WTC11 (cell line): Measurements from ENCODE around the gene URM1. TPM values are rescaled to one million over a fixed set of nuclear protein-coding genes. Genes with fewer than 3 reads are reported as not detected.

Experiments used
- ATAC-seq: fragments of 200-7000 bp; cut with Tn5 transposase; 2 replicates; pipeline ENCODE4 v1.10.0; 2021; ENCODE audit warnings: mild to moderate bottlenecking, moderate library complexity
- CTCF ChIA-PET: fragments of 300-600 bp; sonication (Branson Sonifier 250); formaldehyde crosslinking; loops from one replicate; lab custom pipeline; 2021; ENCODE audit warnings: antibody characterized with exemption; lab: Charles Lee
- POLR2A ChIA-PET: fragments of 350-600 bp; sonication (Branson Sonifier 250); formaldehyde crosslinking; loops from one replicate; lab custom pipeline; 2021; ENCODE audit warnings: antibody characterized with exemption; lab: Charles Lee
- DNase-seq: peaks from one replicate; pipeline ENCODE4 v3.0.0; 2021; ENCODE audit warnings: low spot score
- H3K27ac Mint-ChIP-seq: 2 replicates; pipeline ENCODE4 v1.8.0; 2021; ENCODE audit warnings: mixed read lengths
- H3K27me3 Mint-ChIP-seq: 2 replicates; pipeline ENCODE4 v1.8.0; 2021; ENCODE audit warnings: low read depth, mild to moderate bottlenecking, moderate library complexity, mixed read lengths
- H3K36me3 Mint-ChIP-seq: 2 replicates; pipeline ENCODE4 v1.8.0; 2021; ENCODE audit warnings: mixed read lengths
- H3K4me1 Mint-ChIP-seq: 2 replicates; pipeline ENCODE4 v1.8.0; 2022; ENCODE audit warnings: mixed read lengths
- H3K4me3 Mint-ChIP-seq: 2 replicates; pipeline ENCODE4 v1.8.0; 2021; ENCODE audit warnings: mild to moderate bottlenecking, moderate library complexity, mixed read lengths
- H3K9me3 Mint-ChIP-seq: 2 replicates; pipeline ENCODE4 v1.8.0; 2021; ENCODE audit warnings: mixed read lengths
- EMX1 ChIP-seq: fragments of 250-450 bp; sonication (Bioruptor Pico); IDR thresholded peaks from 2 replicates; pipeline ENCODE4 v1.8.0; 2021; ENCODE audit warnings: mild to moderate bottlenecking
- NR3C1 ChIP-seq: sonication (generic); formaldehyde crosslinking; conservative IDR thresholded peaks from 2 replicates; pipeline ENCODE4 v1.8.1; 2023; ENCODE audit warnings: low read depth, mild to moderate bottlenecking, missing genetic modification reagents
- SMAD3 ChIP-seq: sonication (generic); formaldehyde crosslinking; IDR thresholded peaks from 2 replicates; pipeline ENCODE4 v1.8.0; 2022; ENCODE audit warnings: missing genetic modification reagents, mild to moderate bottlenecking, borderline replicate concordance
- ZBTB21 ChIP-seq: sonication (generic); formaldehyde crosslinking; IDR thresholded peaks from 2 replicates; pipeline ENCODE4 v1.8.1; 2023; ENCODE audit warnings: mild to moderate bottlenecking, missing genetic modification reagents, borderline replicate concordance
- ZNF121 ChIP-seq: sonication (generic); formaldehyde crosslinking; IDR thresholded peaks from 2 replicates; pipeline ENCODE4 v1.8.0; 2023; ENCODE audit warnings: missing genetic modification reagents
- ZNF232 ChIP-seq: sonication (generic); formaldehyde crosslinking; IDR thresholded peaks from 2 replicates; pipeline ENCODE4 v1.8.0; 2022; ENCODE audit warnings: mild to moderate bottlenecking, missing genetic modification reagents
- ZNF671 ChIP-seq: fragments of 250-450 bp; sonication (Bioruptor Pico); IDR thresholded peaks from 2 replicates; pipeline ENCODE4 v1.8.0; 2021; ENCODE audit warnings: mild to moderate bottlenecking
- total RNA-seq: library from RNA; stranded (reverse); gene quantifications from 3 replicates; pipeline ENCODE4 v1.2.3, GENCODE V29; 2021
- TF ChIP-seq, protein P1 (sequence below): sonication (generic); formaldehyde crosslinking; IDR thresholded peaks from 2 replicates; pipeline ENCODE4 v1.8.0; 2022; ENCODE audit warnings: mild to moderate bottlenecking, missing genetic modification reagents
- TF ChIP-seq, protein P2 (sequence below): fragments of 250-450 bp; sonication (Bioruptor Pico); IDR thresholded peaks from 2 replicates; pipeline ENCODE4 v1.9.0; 2021; ENCODE audit warnings: moderate library complexity, mild to moderate bottlenecking, inconsistent platforms, borderline replicate concordance
- TF ChIP-seq, protein P3 (sequence below): sonication (generic); formaldehyde crosslinking; IDR thresholded peaks from 2 replicates; pipeline ENCODE4 v1.8.0; 2022; ENCODE audit warnings: mild to moderate bottlenecking, missing genetic modification reagents
- TF ChIP-seq, protein P4 (sequence below): fragments of 250-450 bp; sonication (Bioruptor Pico); IDR thresholded peaks from 2 replicates; pipeline ENCODE4 v2.1.2; 2022; ENCODE audit warnings: mild to moderate bottlenecking, moderate library complexity
- TF ChIP-seq, protein P5 (sequence below): sonication (generic); formaldehyde crosslinking; IDR thresholded peaks from 2 replicates; pipeline ENCODE4 v1.8.1; 2022; ENCODE audit warnings: missing genetic modification reagents, borderline replicate concordance
- TF ChIP-seq, protein P6 (sequence below): sonication (generic); formaldehyde crosslinking; IDR thresholded peaks from 2 replicates; pipeline ENCODE4 v1.8.0; 2023; ENCODE audit warnings: mild to moderate bottlenecking, missing genetic modification reagents
- TF ChIP-seq, protein P7 (sequence below): fragments of 200-600 bp; IDR thresholded peaks from 2 replicates; pipeline ENCODE4 v1.8.0; 2022; ENCODE audit warnings: antibody characterized with exemption
- TF ChIP-seq, protein P8 (sequence below): sonication (generic); formaldehyde crosslinking; IDR thresholded peaks from 2 replicates; pipeline ENCODE4 v1.8.1; 2023; ENCODE audit warnings: mild to moderate bottlenecking, missing genetic modification reagents, borderline replicate concordance
- TF ChIP-seq, protein P9 (sequence below): sonication (generic); formaldehyde crosslinking; IDR thresholded peaks from 2 replicates; pipeline ENCODE4 v1.8.0; 2023; ENCODE audit warnings: missing genetic modification reagents, mild to moderate bottlenecking, borderline replicate concordance

The URM1 gene
- total RNA-seq, 1 experiment from 2014 or later: 67.9 TPM

DNA sequence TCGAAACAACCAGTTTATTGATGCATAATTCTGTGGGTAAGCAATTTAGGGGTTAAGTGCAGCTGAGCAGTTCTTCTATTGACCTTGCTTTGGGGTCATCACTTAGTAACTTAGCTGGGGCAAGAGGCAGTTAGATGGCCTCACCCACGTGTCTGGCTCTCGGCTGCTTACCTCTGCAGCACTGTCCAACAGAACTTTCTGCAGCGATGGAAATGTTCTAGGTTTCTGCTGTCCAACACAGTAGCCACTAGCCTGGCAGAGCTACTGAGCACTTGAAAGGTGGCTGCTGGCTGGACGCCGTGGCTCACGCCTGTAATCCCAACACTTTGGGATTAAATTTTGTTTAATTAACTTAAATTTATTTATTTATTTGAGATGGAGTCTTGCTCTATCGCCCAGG, 13.1 kb upstream of the URM1 start:
- Mint-ChIP-seq H3K4me1 (peaks cover 15% of the 10 kb centered on the region), H3K36me3 (peaks cover 5% of the 10 kb centered on the region; the same call in 1 of the 2 replicates), H3K9me3 (no peaks in the 10 kb centered on the region), H3K27ac (no peak overlapping the region), H3K27me3 (peaks cover 20% of the 10 kb centered on the region), H3K4me3 (no peak overlapping the region)
- DNase-seq (no peak), ATAC-seq (no peak)
- ChIA-PET POLR2A (no interaction called here), CTCF (interaction anchor here (1.8 kb wide), 1 partner anchor 17 kb away, joined by 9 read pairs; no protein-coding TSS in a partner anchor)
- TF ChIP-seq ZNF671 (CRISPR knock-in tag) (no peak), ZBTB21 (CRISPR knock-in tag) (no peak), EMX1 (CRISPR knock-in tag) (no peak), SMAD3 (no peak), ZNF232 (CRISPR knock-in tag) (no peak), NR3C1 (CRISPR knock-in tag) (no peak), ZNF121 (no peak)
- TF ChIP-seq, protein P1, sequence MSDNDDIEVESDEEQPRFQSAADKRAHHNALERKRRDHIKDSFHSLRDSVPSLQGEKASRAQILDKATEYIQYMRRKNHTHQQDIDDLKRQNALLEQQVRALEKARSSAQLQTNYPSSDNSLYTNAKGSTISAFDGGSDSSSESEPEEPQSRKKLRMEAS: no peak
- TF ChIP-seq, protein P2, sequence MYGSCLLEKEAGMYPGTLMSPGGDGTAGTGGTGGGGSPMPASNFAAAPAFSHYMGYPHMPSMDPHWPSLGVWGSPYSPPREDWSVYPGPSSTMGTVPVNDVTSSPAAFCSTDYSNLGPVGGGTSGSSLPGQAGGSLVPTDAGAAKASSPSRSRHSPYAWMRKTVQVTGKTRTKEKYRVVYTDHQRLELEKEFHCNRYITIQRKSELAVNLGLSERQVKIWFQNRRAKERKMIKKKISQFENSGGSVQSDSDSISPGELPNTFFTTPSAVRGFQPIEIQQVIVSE: no peak
- TF ChIP-seq, protein P3, sequence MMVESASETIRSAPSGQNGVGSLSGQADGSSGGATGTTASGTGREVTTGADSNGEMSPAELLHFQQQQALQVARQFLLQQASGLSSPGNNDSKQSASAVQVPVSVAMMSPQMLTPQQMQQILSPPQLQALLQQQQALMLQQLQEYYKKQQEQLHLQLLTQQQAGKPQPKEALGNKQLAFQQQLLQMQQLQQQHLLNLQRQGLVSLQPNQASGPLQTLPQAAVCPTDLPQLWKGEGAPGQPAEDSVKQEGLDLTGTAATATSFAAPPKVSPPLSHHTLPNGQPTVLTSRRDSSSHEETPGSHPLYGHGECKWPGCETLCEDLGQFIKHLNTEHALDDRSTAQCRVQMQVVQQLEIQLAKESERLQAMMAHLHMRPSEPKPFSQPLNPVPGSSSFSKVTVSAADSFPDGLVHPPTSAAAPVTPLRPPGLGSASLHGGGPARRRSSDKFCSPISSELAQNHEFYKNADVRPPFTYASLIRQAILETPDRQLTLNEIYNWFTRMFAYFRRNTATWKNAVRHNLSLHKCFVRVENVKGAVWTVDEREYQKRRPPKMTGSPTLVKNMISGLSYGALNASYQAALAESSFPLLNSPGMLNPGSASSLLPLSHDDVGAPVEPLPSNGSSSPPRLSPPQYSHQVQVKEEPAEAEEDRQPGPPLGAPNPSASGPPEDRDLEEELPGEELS: no peak
- TF ChIP-seq, protein P4, sequence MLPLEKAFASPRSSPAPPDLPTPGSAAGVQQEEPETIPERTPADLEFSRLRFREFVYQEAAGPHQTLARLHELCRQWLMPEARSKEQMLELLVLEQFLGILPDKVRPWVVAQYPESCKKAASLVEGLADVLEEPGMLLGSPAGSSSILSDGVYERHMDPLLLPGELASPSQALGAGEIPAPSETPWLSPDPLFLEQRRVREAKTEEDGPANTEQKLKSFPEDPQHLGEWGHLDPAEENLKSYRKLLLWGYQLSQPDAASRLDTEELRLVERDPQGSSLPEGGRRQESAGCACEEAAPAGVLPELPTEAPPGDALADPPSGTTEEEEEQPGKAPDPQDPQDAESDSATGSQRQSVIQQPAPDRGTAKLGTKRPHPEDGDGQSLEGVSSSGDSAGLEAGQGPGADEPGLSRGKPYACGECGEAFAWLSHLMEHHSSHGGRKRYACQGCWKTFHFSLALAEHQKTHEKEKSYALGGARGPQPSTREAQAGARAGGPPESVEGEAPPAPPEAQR (CRISPR knock-in tag): no peak
- TF ChIP-seq, protein P5, sequence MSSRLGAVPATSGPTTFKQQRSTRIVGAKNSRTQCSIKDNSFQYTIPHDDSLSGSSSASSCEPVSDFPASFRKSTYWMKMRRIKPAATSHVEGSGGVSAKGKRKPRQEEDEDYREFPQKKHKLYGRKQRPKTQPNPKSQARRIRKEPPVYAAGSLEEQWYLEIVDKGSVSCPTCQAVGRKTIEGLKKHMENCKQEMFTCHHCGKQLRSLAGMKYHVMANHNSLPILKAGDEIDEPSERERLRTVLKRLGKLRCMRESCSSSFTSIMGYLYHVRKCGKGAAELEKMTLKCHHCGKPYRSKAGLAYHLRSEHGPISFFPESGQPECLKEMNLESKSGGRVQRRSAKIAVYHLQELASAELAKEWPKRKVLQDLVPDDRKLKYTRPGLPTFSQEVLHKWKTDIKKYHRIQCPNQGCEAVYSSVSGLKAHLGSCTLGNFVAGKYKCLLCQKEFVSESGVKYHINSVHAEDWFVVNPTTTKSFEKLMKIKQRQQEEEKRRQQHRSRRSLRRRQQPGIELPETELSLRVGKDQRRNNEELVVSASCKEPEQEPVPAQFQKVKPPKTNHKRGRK (CRISPR knock-in tag): no peak
- TF ChIP-seq, protein P6, sequence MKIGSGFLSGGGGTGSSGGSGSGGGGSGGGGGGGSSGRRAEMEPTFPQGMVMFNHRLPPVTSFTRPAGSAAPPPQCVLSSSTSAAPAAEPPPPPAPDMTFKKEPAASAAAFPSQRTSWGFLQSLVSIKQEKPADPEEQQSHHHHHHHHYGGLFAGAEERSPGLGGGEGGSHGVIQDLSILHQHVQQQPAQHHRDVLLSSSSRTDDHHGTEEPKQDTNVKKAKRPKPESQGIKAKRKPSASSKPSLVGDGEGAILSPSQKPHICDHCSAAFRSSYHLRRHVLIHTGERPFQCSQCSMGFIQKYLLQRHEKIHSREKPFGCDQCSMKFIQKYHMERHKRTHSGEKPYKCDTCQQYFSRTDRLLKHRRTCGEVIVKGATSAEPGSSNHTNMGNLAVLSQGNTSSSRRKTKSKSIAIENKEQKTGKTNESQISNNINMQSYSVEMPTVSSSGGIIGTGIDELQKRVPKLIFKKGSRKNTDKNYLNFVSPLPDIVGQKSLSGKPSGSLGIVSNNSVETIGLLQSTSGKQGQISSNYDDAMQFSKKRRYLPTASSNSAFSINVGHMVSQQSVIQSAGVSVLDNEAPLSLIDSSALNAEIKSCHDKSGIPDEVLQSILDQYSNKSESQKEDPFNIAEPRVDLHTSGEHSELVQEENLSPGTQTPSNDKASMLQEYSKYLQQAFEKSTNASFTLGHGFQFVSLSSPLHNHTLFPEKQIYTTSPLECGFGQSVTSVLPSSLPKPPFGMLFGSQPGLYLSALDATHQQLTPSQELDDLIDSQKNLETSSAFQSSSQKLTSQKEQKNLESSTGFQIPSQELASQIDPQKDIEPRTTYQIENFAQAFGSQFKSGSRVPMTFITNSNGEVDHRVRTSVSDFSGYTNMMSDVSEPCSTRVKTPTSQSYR (CRISPR knock-in tag): no peak
- TF ChIP-seq, protein P7, sequence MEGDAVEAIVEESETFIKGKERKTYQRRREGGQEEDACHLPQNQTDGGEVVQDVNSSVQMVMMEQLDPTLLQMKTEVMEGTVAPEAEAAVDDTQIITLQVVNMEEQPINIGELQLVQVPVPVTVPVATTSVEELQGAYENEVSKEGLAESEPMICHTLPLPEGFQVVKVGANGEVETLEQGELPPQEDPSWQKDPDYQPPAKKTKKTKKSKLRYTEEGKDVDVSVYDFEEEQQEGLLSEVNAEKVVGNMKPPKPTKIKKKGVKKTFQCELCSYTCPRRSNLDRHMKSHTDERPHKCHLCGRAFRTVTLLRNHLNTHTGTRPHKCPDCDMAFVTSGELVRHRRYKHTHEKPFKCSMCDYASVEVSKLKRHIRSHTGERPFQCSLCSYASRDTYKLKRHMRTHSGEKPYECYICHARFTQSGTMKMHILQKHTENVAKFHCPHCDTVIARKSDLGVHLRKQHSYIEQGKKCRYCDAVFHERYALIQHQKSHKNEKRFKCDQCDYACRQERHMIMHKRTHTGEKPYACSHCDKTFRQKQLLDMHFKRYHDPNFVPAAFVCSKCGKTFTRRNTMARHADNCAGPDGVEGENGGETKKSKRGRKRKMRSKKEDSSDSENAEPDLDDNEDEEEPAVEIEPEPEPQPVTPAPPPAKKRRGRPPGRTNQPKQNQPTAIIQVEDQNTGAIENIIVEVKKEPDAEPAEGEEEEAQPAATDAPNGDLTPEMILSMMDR: no peak
- TF ChIP-seq, protein P8, sequence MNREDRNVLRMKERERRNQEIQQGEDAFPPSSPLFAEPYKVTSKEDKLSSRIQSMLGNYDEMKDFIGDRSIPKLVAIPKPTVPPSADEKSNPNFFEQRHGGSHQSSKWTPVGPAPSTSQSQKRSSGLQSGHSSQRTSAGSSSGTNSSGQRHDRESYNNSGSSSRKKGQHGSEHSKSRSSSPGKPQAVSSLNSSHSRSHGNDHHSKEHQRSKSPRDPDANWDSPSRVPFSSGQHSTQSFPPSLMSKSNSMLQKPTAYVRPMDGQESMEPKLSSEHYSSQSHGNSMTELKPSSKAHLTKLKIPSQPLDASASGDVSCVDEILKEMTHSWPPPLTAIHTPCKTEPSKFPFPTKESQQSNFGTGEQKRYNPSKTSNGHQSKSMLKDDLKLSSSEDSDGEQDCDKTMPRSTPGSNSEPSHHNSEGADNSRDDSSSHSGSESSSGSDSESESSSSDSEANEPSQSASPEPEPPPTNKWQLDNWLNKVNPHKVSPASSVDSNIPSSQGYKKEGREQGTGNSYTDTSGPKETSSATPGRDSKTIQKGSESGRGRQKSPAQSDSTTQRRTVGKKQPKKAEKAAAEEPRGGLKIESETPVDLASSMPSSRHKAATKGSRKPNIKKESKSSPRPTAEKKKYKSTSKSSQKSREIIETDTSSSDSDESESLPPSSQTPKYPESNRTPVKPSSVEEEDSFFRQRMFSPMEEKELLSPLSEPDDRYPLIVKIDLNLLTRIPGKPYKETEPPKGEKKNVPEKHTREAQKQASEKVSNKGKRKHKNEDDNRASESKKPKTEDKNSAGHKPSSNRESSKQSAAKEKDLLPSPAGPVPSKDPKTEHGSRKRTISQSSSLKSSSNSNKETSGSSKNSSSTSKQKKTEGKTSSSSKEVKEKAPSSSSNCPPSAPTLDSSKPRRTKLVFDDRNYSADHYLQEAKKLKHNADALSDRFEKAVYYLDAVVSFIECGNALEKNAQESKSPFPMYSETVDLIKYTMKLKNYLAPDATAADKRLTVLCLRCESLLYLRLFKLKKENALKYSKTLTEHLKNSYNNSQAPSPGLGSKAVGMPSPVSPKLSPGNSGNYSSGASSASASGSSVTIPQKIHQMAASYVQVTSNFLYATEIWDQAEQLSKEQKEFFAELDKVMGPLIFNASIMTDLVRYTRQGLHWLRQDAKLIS (CRISPR knock-in tag): no peak
- TF ChIP-seq, protein P9, sequence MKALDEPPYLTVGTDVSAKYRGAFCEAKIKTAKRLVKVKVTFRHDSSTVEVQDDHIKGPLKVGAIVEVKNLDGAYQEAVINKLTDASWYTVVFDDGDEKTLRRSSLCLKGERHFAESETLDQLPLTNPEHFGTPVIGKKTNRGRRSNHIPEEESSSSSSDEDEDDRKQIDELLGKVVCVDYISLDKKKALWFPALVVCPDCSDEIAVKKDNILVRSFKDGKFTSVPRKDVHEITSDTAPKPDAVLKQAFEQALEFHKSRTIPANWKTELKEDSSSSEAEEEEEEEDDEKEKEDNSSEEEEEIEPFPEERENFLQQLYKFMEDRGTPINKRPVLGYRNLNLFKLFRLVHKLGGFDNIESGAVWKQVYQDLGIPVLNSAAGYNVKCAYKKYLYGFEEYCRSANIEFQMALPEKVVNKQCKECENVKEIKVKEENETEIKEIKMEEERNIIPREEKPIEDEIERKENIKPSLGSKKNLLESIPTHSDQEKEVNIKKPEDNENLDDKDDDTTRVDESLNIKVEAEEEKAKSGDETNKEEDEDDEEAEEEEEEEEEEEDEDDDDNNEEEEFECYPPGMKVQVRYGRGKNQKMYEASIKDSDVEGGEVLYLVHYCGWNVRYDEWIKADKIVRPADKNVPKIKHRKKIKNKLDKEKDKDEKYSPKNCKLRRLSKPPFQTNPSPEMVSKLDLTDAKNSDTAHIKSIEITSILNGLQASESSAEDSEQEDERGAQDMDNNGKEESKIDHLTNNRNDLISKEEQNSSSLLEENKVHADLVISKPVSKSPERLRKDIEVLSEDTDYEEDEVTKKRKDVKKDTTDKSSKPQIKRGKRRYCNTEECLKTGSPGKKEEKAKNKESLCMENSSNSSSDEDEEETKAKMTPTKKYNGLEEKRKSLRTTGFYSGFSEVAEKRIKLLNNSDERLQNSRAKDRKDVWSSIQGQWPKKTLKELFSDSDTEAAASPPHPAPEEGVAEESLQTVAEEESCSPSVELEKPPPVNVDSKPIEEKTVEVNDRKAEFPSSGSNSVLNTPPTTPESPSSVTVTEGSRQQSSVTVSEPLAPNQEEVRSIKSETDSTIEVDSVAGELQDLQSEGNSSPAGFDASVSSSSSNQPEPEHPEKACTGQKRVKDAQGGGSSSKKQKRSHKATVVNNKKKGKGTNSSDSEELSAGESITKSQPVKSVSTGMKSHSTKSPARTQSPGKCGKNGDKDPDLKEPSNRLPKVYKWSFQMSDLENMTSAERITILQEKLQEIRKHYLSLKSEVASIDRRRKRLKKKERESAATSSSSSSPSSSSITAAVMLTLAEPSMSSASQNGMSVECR (CRISPR knock-in tag): no peak
